ENCODE measurements around the gene HECTD4. TPM values are rescaled to one million over a fixed set of nuclear protein-coding genes. Genes with fewer than 3 reads are reported as not detected.

HECTD4 gene
- total RNA-seq, 1 donor from 2014 or later, result 12.2 TPM

GRCh38 chr12:112182499-112182898 lies 199.7 kb downstream of the HECTD4 start:
- no peak for DNase-seq (ENCODE audit: low read depth, low spot score)

- no peak for DNase-seq (ENCODE audit: low read depth, low spot score)
Observed at GRCh38 chr12:112180422-112180821, 201.8 kb downstream of the HECTD4 start.

- no peak for DNase-seq (ENCODE audit: low read depth, low spot score)
Observed at GRCh38 chr12:112179916-112180315, 202.3 kb downstream of the HECTD4 start.

- no peak for DNase-seq (ENCODE audit: low read depth, low spot score)
Observed at GRCh38 chr12:112179341-112179740, 202.9 kb downstream of the HECTD4 start.

GRCh38 chr12:112178796-112179195 lies 203.4 kb downstream of the HECTD4 start:
- DNase-seq (ENCODE audit: low read depth, low spot score), result no peak

- no peak for DNase-seq (ENCODE audit: low read depth, low spot score)
Observed at GRCh38 chr12:112176321-112177010, 205.8 kb downstream of the HECTD4 start.

GRCh38 chr12:112175361-112176155 lies 206.7 kb downstream of the HECTD4 start:
- no peak for DNase-seq (ENCODE audit: low read depth, low spot score)

- no peak for DNase-seq (ENCODE audit: low read depth, low spot score)
Observed at GRCh38 chr12:112172556-112173324, 209.5 kb downstream of the HECTD4 start.

- no peak for DNase-seq (ENCODE audit: low read depth, low spot score)
Observed at GRCh38 chr12:112170971-112171596, 211.1 kb downstream of the HECTD4 start.

GRCh38 chr12:112170376-112170775 lies 211.9 kb downstream of the HECTD4 start:
- no peak for DNase-seq (ENCODE audit: low read depth, low spot score)

- no peak for DNase-seq (ENCODE audit: low read depth, low spot score)
Observed at GRCh38 chr12:112169966-112170365, 212.3 kb downstream of the HECTD4 start.

GRCh38 chr12:112169161-112169872 lies 212.9 kb downstream of the HECTD4 start:
- DNase-seq (ENCODE audit: low read depth, low spot score), result no peak

- DNase-seq (ENCODE audit: low read depth, low spot score), result no peak
Observed at GRCh38 chr12:112168561-112168971, 213.7 kb downstream of the HECTD4 start.

- DNase-seq (ENCODE audit: low read depth, low spot score), result no peak
Observed at GRCh38 chr12:112167718-112168525, 214.3 kb downstream of the HECTD4 start.

- DNase-seq (ENCODE audit: low read depth, low spot score), result no peak
Observed at GRCh38 chr12:112167031-112167461, 215.2 kb downstream of the HECTD4 start.

GRCh38 chr12:112166051-112167015 lies 215.9 kb downstream of the HECTD4 start:
- DNase-seq (ENCODE audit: low read depth, low spot score), result no peak

- no peak for DNase-seq (ENCODE audit: low read depth, low spot score)
Observed at GRCh38 chr12:112165624-112166023, 216.6 kb downstream of the HECTD4 start.

GRCh38 chr12:112164011-112164660 lies 218.1 kb downstream of the HECTD4 start:
- DNase-seq (ENCODE audit: low read depth, low spot score), result no peak

Measured in pulmonary artery endothelial cell (primary cell).